Measurements from ENCODE around the gene KCNG2. TPM values are rescaled to one million over a fixed set of nuclear protein-coding genes. Genes with fewer than 3 reads are reported as not detected.

The KCNG2 gene
- total and polyA plus RNA-seq, 9 of the 15 experiments (the other 6 are each of a cell fraction or from before 2014, with no cell fraction given), result not detected

- H3K4me1 ChIP-seq (replicated peaks in 1 of 2; ENCODE audit: control insufficient read depth in 2 of 2, insufficient read depth in 2 of 2, low read length in 2 of 2), result peaks cover 0 to 4% of the 10 kb centered on the region in 2 experiments; a peak in 1 of 5 replicates
- intact Hi-C loops (cut with micrococcal nuclease), result no loop called here
- in situ Hi-C loops (cut with MboI), result no loop called here
- no peak overlapping the region for H3K4me3 ChIP-seq
- ATAC-seq (no peak), FAIRE-seq (no peak), DNase-seq (ENCODE audit: extremely low read depth in 1 of 4, low spot score in 3 of 4) (no peak)
- no peaks in the 10 kb centered on the region for H3K79me2 ChIP-seq (ENCODE audit: control insufficient read depth, insufficient read depth, low read length)
- H3K9me1 ChIP-seq (ENCODE audit: control insufficient read depth, insufficient read depth, low read length), result no peaks in the 10 kb centered on the region
- TF ChIP-seq, protein P1, sequence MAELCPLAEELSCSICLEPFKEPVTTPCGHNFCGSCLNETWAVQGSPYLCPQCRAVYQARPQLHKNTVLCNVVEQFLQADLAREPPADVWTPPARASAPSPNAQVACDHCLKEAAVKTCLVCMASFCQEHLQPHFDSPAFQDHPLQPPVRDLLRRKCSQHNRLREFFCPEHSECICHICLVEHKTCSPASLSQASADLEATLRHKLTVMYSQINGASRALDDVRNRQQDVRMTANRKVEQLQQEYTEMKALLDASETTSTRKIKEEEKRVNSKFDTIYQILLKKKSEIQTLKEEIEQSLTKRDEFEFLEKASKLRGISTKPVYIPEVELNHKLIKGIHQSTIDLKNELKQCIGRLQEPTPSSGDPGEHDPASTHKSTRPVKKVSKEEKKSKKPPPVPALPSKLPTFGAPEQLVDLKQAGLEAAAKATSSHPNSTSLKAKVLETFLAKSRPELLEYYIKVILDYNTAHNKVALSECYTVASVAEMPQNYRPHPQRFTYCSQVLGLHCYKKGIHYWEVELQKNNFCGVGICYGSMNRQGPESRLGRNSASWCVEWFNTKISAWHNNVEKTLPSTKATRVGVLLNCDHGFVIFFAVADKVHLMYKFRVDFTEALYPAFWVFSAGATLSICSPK (IDR thresholded peaks at IDR 0.05; ENCODE audit: borderline replicate concordance), result no peak
- TF ChIP-seq, protein P2, sequence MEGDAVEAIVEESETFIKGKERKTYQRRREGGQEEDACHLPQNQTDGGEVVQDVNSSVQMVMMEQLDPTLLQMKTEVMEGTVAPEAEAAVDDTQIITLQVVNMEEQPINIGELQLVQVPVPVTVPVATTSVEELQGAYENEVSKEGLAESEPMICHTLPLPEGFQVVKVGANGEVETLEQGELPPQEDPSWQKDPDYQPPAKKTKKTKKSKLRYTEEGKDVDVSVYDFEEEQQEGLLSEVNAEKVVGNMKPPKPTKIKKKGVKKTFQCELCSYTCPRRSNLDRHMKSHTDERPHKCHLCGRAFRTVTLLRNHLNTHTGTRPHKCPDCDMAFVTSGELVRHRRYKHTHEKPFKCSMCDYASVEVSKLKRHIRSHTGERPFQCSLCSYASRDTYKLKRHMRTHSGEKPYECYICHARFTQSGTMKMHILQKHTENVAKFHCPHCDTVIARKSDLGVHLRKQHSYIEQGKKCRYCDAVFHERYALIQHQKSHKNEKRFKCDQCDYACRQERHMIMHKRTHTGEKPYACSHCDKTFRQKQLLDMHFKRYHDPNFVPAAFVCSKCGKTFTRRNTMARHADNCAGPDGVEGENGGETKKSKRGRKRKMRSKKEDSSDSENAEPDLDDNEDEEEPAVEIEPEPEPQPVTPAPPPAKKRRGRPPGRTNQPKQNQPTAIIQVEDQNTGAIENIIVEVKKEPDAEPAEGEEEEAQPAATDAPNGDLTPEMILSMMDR (IDR thresholded peaks at IDR 0.05 in 2 of 3, conservative IDR thresholded peaks at IDR 0.05 in 1 of 3; ENCODE audit: insufficient read depth in 2 of 3, low read depth in 1 of 3, low read length in 3 of 3), result no peak
- no peak for TF ChIP-seq ZNF77 (CRISPR knock-in tag; IDR thresholded peaks at IDR 0.05)
- no peak for TF ChIP-seq RFX7 (CRISPR knock-in tag; IDR thresholded peaks at IDR 0.05)
- no peak for TF ChIP-seq NFIX (CRISPR knock-in tag; IDR thresholded peaks at IDR 0.05; ENCODE audit: low read depth)
- no peak for TF ChIP-seq RHOXF2B (CRISPR knock-in tag; conservative IDR thresholded peaks at IDR 0.05)
- TF ChIP-seq MAFF (IDR thresholded peaks at IDR 0.05; ENCODE audit: low read length), result no peak
- TF ChIP-seq MTA3 (IDR thresholded peaks at IDR 0.05; ENCODE audit: borderline replicate concordance), result no peak
- TF ChIP-seq SIX5 (IDR thresholded peaks at IDR 0.05; ENCODE audit: borderline replicate concordance in 1 of 2, insufficient read depth in 1 of 2, low read depth in 1 of 2, low read length in 2 of 2), result no peak
- no peak for TF ChIP-seq MTF1 (CRISPR knock-in tag; IDR thresholded peaks at IDR 0.05; ENCODE audit: borderline replicate concordance)
- no peak for TF ChIP-seq LEF1 (IDR thresholded peaks at IDR 0.05)
- no peak for TF ChIP-seq PTRF (tag; IDR thresholded peaks at IDR 0.05)
- no peak for TF ChIP-seq ZBTB2 (IDR thresholded peaks at IDR 0.05)
- TF ChIP-seq ZBTB17 (CRISPR knock-in tag; IDR thresholded peaks at IDR 0.05), result no peak
- TF ChIP-seq, protein P3, sequence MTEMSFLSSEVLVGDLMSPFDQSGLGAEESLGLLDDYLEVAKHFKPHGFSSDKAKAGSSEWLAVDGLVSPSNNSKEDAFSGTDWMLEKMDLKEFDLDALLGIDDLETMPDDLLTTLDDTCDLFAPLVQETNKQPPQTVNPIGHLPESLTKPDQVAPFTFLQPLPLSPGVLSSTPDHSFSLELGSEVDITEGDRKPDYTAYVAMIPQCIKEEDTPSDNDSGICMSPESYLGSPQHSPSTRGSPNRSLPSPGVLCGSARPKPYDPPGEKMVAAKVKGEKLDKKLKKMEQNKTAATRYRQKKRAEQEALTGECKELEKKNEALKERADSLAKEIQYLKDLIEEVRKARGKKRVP (CRISPR knock-in tag; IDR thresholded peaks at IDR 0.05), result no peak
- no peak for TF ChIP-seq ZNF445 (CRISPR knock-in tag; IDR thresholded peaks at IDR 0.05; ENCODE audit: low read depth)
- TF ChIP-seq, protein P4, sequence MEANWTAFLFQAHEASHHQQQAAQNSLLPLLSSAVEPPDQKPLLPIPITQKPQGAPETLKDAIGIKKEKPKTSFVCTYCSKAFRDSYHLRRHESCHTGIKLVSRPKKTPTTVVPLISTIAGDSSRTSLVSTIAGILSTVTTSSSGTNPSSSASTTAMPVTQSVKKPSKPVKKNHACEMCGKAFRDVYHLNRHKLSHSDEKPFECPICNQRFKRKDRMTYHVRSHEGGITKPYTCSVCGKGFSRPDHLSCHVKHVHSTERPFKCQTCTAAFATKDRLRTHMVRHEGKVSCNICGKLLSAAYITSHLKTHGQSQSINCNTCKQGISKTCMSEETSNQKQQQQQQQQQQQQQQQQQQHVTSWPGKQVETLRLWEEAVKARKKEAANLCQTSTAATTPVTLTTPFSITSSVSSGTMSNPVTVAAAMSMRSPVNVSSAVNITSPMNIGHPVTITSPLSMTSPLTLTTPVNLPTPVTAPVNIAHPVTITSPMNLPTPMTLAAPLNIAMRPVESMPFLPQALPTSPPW (CRISPR knock-in tag; IDR thresholded peaks at IDR 0.05), result no peak
- ChIA-PET CTCF (ENCODE audit: low intra/inter-chr PET ratio) (no interaction called here), POLR2A (no interaction called here)
- H3K4me2 ChIP-seq (ENCODE audit: insufficient read depth, low read length), result no peak overlapping the region
- no peak overlapping the region for H3K9ac ChIP-seq (ENCODE audit: insufficient read depth in 1 of 2, low read depth in 2 of 2, low read length in 2 of 2)
- WGBS (ENCODE audit: insufficient coverage, low coverage, missing lambda C conversion rate), result 65% methylated on average over 7 of the region's 8 CpGs
- BruUV-seq (replicated peaks), result no TSS peak
- H2AFZ ChIP-seq (ENCODE audit: low read depth, low read length), result no peak overlapping the region
- no peaks in the 10 kb centered on the region for H4K20me1 ChIP-seq (replicated peaks; ENCODE audit: control insufficient read depth, insufficient read depth, low read length)
- H3K9me3 ChIP-seq (replicated peaks; ENCODE audit: control insufficient read depth, insufficient read depth, low read depth, low read length), result peaks cover 2% of the 10 kb centered on the region
- H3K27ac ChIP-seq (ENCODE audit: extremely low read depth, low read depth, low read length), result no peak overlapping the region
- no peaks in the 10 kb centered on the region for H3K27me3 ChIP-seq (ENCODE audit: control insufficient read depth in 2 of 2, insufficient read depth in 2 of 2, low read length in 2 of 2)
- no peaks in the 10 kb centered on the region for H3K36me3 ChIP-seq (ENCODE audit: control insufficient read depth, insufficient read depth, low read length)
Observed at GRCh38 chr18:79902075-79902474, 104.3 kb downstream of the KCNG2 start.

All from K562 (cell line).